HCT116 (cell line): ENCODE data around the gene ABLIM1.

Experiments used
- CBX3 ChIP-seq: IDR thresholded peaks from 2 replicates; pipeline ENCODE4 v1.6.1; 2012; ENCODE audit warnings: low read depth
- ELF1 ChIP-seq: IDR thresholded peaks from 2 replicates; pipeline ENCODE4 v1.6.1; 2012; ENCODE audit warnings: low read depth, borderline replicate concordance
- POLR2AphosphoS5 ChIP-seq: IDR thresholded peaks from 2 replicates; pipeline ENCODE4 v1.6.1; 2011; ENCODE audit warnings: mild to moderate bottlenecking, low read depth, low read length, moderate library complexity
- TF ChIP-seq, protein P1 (sequence below): IDR thresholded peaks from 2 replicates; pipeline ENCODE4 v1.6.1; 2012
- TF ChIP-seq, protein P2 (sequence below), 3 experiments: fragments of 200-600 bp in 1 of 3; sonication (generic) in 1 of 3; IDR thresholded peaks in 2 of 3; conservative IDR thresholded peaks in 1 of 3; 2 replicates each; pipeline ENCODE4 v1.5.1; 2012 to 2017; ENCODE audit warnings: low read depth in 2 of 3, low read length in 2 of 3, antibody characterized with exemption in 1 of 3, borderline replicate concordance in 1 of 3, control low read depth in 1 of 3, mild to moderate bottlenecking in 1 of 3, mixed read lengths in 1 of 3, mixed run types in 1 of 3, moderate library complexity in 1 of 3; ENCODE audit not compliant: insufficient read depth in 1 of 3

DNA sequence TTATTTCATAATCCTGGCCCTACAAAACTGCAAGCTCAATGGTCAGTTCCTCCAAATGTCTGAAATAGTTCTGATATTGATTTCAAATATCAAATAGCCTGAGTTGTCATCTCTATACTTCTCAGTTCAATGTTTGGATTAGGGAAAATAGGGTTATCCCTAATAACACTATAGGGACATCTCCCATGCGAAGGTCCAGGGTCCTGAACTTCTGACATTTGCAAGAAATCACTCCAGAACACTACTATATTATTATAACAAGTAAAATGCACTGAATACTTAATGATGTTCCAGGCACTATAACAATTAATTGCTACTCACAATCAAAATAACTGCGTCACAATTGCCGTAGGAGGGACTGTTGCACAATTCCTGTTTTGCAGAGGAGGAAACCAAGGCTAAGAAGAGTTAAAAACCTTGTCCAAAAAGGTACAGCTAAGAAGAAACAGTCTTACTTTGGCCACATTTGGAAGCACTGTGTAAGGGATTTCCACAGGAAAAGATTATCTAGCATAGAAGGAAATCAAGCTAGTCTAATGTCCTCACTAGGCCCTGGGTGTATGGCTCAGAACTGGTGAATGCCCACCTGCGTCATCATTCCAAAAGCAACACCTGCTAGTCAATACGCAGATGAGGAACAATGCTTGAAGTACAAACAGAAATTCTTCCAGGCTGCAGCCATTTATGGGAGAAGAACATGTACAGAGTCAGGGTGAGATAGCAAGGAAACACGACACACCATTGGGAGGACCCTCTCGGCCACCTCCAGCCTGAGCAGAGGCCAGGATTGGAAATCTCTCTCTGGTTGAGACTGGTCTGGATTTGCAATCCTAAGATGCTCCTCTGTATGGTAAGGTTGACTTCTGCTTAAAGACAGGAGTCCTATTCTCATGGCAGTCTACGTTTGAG is 48.3 kb downstream of the ABLIM1 start:
- TF ChIP-seq POLR2AphosphoS5 (no peak), ELF1 (no peak), CBX3 (no peak)
- TF ChIP-seq, protein P1, sequence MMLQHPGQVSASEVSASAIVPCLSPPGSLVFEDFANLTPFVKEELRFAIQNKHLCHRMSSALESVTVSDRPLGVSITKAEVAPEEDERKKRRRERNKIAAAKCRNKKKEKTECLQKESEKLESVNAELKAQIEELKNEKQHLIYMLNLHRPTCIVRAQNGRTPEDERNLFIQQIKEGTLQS: no peak
- TF ChIP-seq, protein P2, sequence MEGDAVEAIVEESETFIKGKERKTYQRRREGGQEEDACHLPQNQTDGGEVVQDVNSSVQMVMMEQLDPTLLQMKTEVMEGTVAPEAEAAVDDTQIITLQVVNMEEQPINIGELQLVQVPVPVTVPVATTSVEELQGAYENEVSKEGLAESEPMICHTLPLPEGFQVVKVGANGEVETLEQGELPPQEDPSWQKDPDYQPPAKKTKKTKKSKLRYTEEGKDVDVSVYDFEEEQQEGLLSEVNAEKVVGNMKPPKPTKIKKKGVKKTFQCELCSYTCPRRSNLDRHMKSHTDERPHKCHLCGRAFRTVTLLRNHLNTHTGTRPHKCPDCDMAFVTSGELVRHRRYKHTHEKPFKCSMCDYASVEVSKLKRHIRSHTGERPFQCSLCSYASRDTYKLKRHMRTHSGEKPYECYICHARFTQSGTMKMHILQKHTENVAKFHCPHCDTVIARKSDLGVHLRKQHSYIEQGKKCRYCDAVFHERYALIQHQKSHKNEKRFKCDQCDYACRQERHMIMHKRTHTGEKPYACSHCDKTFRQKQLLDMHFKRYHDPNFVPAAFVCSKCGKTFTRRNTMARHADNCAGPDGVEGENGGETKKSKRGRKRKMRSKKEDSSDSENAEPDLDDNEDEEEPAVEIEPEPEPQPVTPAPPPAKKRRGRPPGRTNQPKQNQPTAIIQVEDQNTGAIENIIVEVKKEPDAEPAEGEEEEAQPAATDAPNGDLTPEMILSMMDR (IDR thresholded peaks at IDR 0.05 in 2 of 3, conservative IDR thresholded peaks at IDR 0.05 in 1 of 3; ENCODE audit: borderline replicate concordance in 1 of 3, insufficient read depth in 1 of 3, low read depth in 2 of 3, low read length in 2 of 3): no peak
